Natural killer cell (primary cell): ENCODE results near the gene PCDHGA10. TPM values are rescaled to one million over a fixed set of nuclear protein-coding genes. Genes with fewer than 3 reads are reported as not detected.
"Not testable (repeated sequence)": the region's sequence is repeated elsewhere in the genome, so short reads cannot be mapped to it uniquely, and the experiment has no call there.

Experiments used
- ATAC-seq, 3 donors: fragments of 150-1000 bp in 2 of 3; fragments of 200-7000 bp in 1 of 3; cut with Tn5 transposase; 1 replicate in 1 of 3; 2 replicates in 2 of 3; pipeline ENCODE4 v1.10.0; 2021; ENCODE audit warnings: mild to moderate bottlenecking in 2 of 3, moderate library complexity in 2 of 3
- DNase-seq, 2 donors: peaks; one replicate each; pipeline versions ENCODE4 v3.0.0 to v3.0.0-alpha.2; 2013 to 2021; ENCODE audit warnings: mixed read lengths in 1 of 2
- H3K27ac ChIP-seq: one replicate; pipeline ENCODE4 v1.5.1; 2013; ENCODE audit warnings: mild to moderate bottlenecking, low read length
- H3K27me3 ChIP-seq: one replicate; pipeline ENCODE4 v1.6.1; 2013; ENCODE audit warnings: low read length; ENCODE audit not compliant: control insufficient read depth, insufficient read depth
- H3K36me3 ChIP-seq: one replicate; pipeline ENCODE4 v1.6.1; 2013; ENCODE audit warnings: low read length; ENCODE audit not compliant: control insufficient read depth, insufficient read depth
- H3K4me1 ChIP-seq: one replicate; pipeline ENCODE4 v1.6.1; 2013; ENCODE audit warnings: low read length; ENCODE audit not compliant: control insufficient read depth, insufficient read depth
- H3K4me3 ChIP-seq: one replicate; pipeline ENCODE4 v1.5.1; 2013; ENCODE audit warnings: low read length
- H3K9me3 ChIP-seq: one replicate; pipeline ENCODE4 v1.6.1; 2013; ENCODE audit warnings: low read length; ENCODE audit not compliant: control insufficient read depth, insufficient read depth
- H3K27ac Mint-ChIP-seq, 2 donors: one replicate each; pipeline ENCODE4 v1.8.0; 2022; ENCODE audit warnings: mild to moderate bottlenecking in 2 of 2, mixed read lengths in 2 of 2, moderate library complexity in 1 of 2
- H3K27me3 Mint-ChIP-seq, 2 donors: one replicate each; pipeline ENCODE4 v1.8.0; 2022; ENCODE audit warnings: low read depth in 2 of 2, mixed read lengths in 2 of 2
- H3K36me3 Mint-ChIP-seq: one replicate; pipeline ENCODE4 v1.8.0; 2022; ENCODE audit warnings: mixed read lengths
- H3K4me1 Mint-ChIP-seq, 2 donors: one replicate each; pipeline ENCODE4 v1.8.0; 2022; ENCODE audit warnings: mixed read lengths in 2 of 2
- H3K4me3 Mint-ChIP-seq: one replicate; pipeline ENCODE4 v1.8.0; 2022; ENCODE audit warnings: mild to moderate bottlenecking, moderate library complexity, mixed read lengths
- H3K9me3 Mint-ChIP-seq, 2 donors: one replicate each; pipeline ENCODE4 v1.8.0; 2022; ENCODE audit warnings: mixed read lengths in 2 of 2
- CTCF ChIP-seq: fragments of 200-600 bp; IDR thresholded peaks from one replicate; pipeline ENCODE4 v1.8.0; 2022; ENCODE audit warnings: antibody characterized with exemption
- WGBS: methylation state at CpG from one replicate; pipeline ENCODE4 v1.1.7; 2013; ENCODE audit warnings: missing lambda C conversion rate; ENCODE audit not compliant: insufficient coverage; 5-methylcytosine and 5-hydroxymethylcytosine counted together
- intact Hi-C: fragments of 100-400 bp; cut with micrococcal nuclease; formaldehyde crosslinking; loops from one replicate; pipeline ENCODE4 v1.14.2; 2022
- total RNA-seq, 4 donors: library from RNA; stranded (reverse); fragments of 120-200 nt in 1 of 4; gene quantifications; one replicate each; pipeline versions ENCODE4 v1.2.3 to v1.2.4, GENCODE V29; 2013 to 2022

PCDHGA10 gene
- total RNA-seq, 3 donors from 2014 or later (not counting 1 experiment from before 2014, with no cell fraction given): 0.61 to 2.6 (median 2.1) TPM

GRCh38 chr5:141397756-141398551, 14.8 kb upstream of the PCDHGA10 start, which contains the start of gene PCDHGB5:
TSS of gene PCDHGB5 (plus strand) at chr5:141397947. CDS start at chr5:141398128, 181 bp downstream.
- DNase-seq (peak; percentile 37 to 39), ATAC-seq (peak; percentile 89 to 99 (median 98))
- H3K27ac Mint-ChIP-seq, H3K4me1 Mint-ChIP-seq, H3K36me3 ChIP-seq, H3K9me3 Mint-ChIP-seq, intact Hi-C loops, H3K36me3 Mint-ChIP-seq, H3K4me1 ChIP-seq, H3K27ac ChIP-seq: not testable (repeated sequence)
- H3K9me3 ChIP-seq: peaks cover 37% of the 10 kb centered on the region
- WGBS: 11% methylated on average over 17 of the region's 43 CpGs
- peak; percentile 46 for TF ChIP-seq CTCF
- H3K4me3 Mint-ChIP-seq: peak within 1 kb of the TSS; percentile 83
- H3K27me3 ChIP-seq: peaks cover 59% of the 10 kb centered on the region
- peaks cover 46 to 63% of the 10 kb centered on the region in 2 donors for H3K27me3 Mint-ChIP-seq
- peak within 1 kb of the TSS; percentile 24 for H3K4me3 ChIP-seq

- H3K9me3 Mint-ChIP-seq: peaks cover 0 to 5% of the 10 kb centered on the region in 2 donors
- H3K36me3 Mint-ChIP-seq: no peaks in the 10 kb centered on the region
- intact Hi-C loops: no loop called here
- Histone ChIP-seq H3K4me1 (peaks cover 5% of the 10 kb centered on the region), H3K36me3 (no peaks in the 10 kb centered on the region), H3K4me3 (no peak overlapping the region), H3K9me3 (peaks cover 35% of the 10 kb centered on the region), H3K27me3 (peaks cover 60% of the 10 kb centered on the region), H3K27ac (no peak overlapping the region)
- no peak for DNase-seq
- no peak overlapping the region for H3K27ac Mint-ChIP-seq
- H3K4me3 Mint-ChIP-seq: peak overlapping the region; percentile 37
- no peak for ATAC-seq
- H3K4me1 Mint-ChIP-seq: peaks cover 5 to 11% of the 10 kb centered on the region in 2 donors
- H3K27me3 Mint-ChIP-seq: peaks cover 46 to 61% of the 10 kb centered on the region in 2 donors
- no peak for TF ChIP-seq CTCF
- 37% methylated on average over 14 of the region's 15 CpGs for WGBS
Observed at GRCh38 chr5:141398608-141399007, 14.2 kb upstream of the PCDHGA10 start.

- intact Hi-C loops: no loop called here
- H3K4me3 Mint-ChIP-seq: no peak overlapping the region
- H3K4me1 Mint-ChIP-seq: peaks cover 5 to 11% of the 10 kb centered on the region in 2 donors
- no peak for ATAC-seq
- no peaks in the 10 kb centered on the region for H3K36me3 Mint-ChIP-seq
- Histone ChIP-seq H3K27ac (no peak overlapping the region), H3K4me3 (no peak overlapping the region), H3K9me3 (peaks cover 28% of the 10 kb centered on the region), H3K36me3 (no peaks in the 10 kb centered on the region), H3K27me3 (peaks cover 60% of the 10 kb centered on the region), H3K4me1 (peaks cover 5% of the 10 kb centered on the region)
- H3K9me3 Mint-ChIP-seq: peaks cover 0 to 2% of the 10 kb centered on the region in 2 donors
- 42% methylated on average over 61 of the region's 61 CpGs for WGBS
- no peak overlapping the region for H3K27ac Mint-ChIP-seq
- TF ChIP-seq CTCF: no peak
- H3K27me3 Mint-ChIP-seq: peaks cover 46 to 60% of the 10 kb centered on the region in 2 donors
- no peak for DNase-seq
Observed at GRCh38 chr5:141399555-141400258, 13.1 kb upstream of the PCDHGA10 start.
